ENCODE results near the gene FAIM. TPM values are rescaled to one million over a fixed set of nuclear protein-coding genes. Genes with fewer than 3 reads are reported as not detected.
"Not testable (repeated sequence)": the region's sequence is repeated elsewhere in the genome, so short reads cannot be mapped to it uniquely, and the experiment has no call there.

FAIM gene
- total RNA-seq, 1 experiment from 2014 or later, result 21.6 TPM

GRCh38 chr3:138600100-138600745 is 8.3 kb upstream of the FAIM start:
- DNase-seq (ENCODE audit: low read depth), result peak; percentile 28

DNA sequence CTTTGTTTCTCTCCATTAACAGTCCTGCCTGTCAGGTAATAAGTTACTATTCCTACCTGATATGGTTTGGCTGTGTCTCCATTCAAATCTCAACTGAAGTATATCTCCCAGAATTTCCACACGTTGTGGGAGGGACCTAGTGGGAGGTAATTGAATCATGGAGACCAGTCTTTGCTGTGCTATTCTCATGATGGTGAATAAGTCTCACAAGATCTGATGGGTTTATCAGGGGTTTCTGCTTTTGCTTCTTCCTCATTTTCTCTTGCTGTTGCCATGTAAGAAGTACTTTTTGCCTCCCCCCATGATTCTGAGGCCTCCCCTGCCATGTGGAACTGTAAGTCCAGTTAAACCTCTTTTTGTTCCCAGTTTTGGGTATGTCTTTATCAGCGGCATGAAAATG is 6.9 kb upstream of the FAIM start:
- not testable (repeated sequence) for DNase-seq (ENCODE audit: low read depth)

DNA sequence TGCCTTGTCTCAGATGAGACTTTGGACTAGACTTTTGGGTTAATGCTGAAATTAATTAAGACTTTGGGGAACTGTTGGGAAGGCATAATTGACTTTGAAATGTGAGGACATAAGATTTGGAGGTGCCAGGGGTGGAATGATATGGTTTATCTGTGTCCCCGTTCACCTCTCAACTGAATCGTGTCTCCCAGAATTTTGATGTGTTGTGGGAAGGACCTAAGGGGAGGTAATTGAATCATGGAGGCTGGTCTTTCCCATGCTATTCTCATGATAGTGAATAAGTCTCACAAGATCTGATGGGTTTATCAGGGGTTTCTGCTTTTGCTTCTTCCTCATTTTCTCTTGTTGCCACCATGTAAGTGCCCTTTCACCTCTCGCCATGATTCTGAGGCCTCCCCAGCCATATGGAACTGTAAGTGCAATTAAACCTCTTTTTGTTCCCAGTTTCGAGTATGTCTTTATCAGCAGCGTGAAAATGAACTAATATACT is 4.4 kb upstream of the FAIM start:
- DNase-seq (ENCODE audit: low read depth), result not testable (repeated sequence)

DNA sequence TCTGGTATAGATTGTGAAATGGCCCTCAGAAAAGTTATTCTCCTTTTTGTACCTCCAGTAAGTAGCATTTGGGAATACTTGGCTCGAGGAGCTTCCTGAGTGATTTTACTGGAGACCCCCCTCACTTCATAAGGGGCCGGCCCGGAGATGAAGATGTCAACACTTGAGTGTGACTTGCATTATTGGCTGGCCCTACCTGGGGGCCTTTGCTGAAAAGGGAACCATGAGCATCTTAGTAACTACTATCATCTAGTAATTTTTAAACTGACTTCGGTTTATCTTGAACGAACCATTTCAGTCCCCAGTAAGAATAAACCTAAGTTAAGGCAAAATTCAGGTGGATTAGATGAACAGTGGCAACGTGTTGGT is 1.3 kb downstream of the FAIM start:
- DNase-seq (ENCODE audit: low read depth), result no peak

- no peak for DNase-seq (ENCODE audit: low read depth)
These were observed 6.9 kb downstream of the FAIM start for GRCh38 chr3:138615462-138615861.

DNA sequence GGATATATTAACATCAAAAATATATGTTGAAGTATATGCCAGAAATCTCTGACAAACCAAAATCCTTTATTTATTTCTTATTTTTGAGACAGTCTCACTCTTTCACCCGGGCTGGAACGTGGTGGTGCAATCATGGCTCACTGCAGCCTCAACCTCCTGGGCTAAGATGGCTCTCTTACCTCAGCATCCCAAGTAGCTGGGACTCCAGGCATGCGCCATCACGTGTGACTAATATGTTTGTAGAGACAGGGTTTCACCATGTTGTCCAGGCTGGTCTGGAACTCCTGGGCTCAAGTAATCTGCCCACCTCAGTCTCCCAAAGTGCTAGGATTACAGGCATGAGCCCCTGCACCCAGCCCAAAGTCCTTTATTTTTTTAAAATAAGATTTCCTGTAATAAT is 11.9 kb downstream of the FAIM start:
- DNase-seq (ENCODE audit: low read depth), result no peak

DNA sequence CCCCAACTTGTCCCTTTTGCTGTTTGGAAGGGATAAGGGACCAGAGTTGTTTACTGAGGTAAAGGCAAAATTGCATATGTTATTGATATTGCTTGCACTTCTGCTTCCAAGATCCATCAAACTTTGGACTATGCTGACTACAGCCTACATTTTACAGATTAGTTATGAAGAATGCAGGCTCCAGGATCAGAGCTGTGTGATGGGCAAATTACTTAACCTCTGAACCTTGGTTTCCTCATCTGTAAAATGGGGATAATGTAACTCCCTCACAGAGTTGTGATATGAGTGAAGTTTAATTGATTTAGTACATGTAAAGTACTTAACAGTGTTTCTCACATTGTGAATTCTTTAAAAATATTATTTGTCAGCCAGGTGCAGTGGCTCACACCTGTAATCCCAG is 15.9 kb downstream of the FAIM start:
- no peak for DNase-seq (ENCODE audit: low read depth)

GRCh38 chr3:138625707-138626365 is 17.3 kb downstream of the FAIM start:
- peak; percentile 50 for DNase-seq (ENCODE audit: low read depth)

GRCh38 chr3:138629526-138629925 is 21.0 kb downstream of the FAIM start:
- DNase-seq (ENCODE audit: low read depth), result peak; percentile 7

- no peak for DNase-seq (ENCODE audit: low read depth)
These were observed 30.1 kb downstream of the FAIM start for GRCh38 chr3:138638641-138639040.

DNA sequence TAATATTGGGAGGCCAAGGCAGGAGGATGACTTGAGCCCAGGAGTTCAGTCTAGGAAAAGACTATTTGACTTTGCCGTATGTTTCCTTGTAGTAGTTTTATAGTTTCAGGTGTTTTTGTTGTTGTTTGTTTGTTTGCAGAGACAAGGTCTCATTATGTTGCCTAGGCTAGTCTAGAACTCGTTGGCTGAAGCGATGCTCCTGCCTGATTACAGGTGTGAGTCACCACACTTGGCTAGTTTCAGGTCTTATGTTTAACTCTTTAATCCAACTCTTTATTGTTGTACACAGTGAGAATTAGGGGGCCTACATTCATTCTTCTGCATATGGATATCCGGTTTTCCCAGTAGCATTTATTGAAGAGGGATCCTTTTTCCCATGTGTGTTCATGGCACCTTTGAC is 32.0 kb downstream of the FAIM start:
- DNase-seq (ENCODE audit: low read depth), result no peak

GRCh38 chr3:138642226-138642926 is 33.8 kb downstream of the FAIM start:
- DNase-seq (ENCODE audit: low read depth), result no peak

GRCh38 chr3:138642927-138643253 is 34.3 kb downstream of the FAIM start:
- no peak for DNase-seq (ENCODE audit: low read depth)

GRCh38 chr3:138646008-138646407 is 37.4 kb downstream of the FAIM start:
- DNase-seq (ENCODE audit: low read depth), result no peak

GRCh38 chr3:138646513-138646912 is 37.9 kb downstream of the FAIM start:
- no peak for DNase-seq (ENCODE audit: low read depth)

- DNase-seq (ENCODE audit: low read depth), result no peak
These were observed 40.6 kb downstream of the FAIM start for GRCh38 chr3:138649134-138649533.

- no peak for DNase-seq (ENCODE audit: low read depth)
These were observed 45.0 kb downstream of the FAIM start for GRCh38 chr3:138653567-138653966.

GRCh38 chr3:138657508-138657907 is 48.9 kb downstream of the FAIM start:
- DNase-seq (ENCODE audit: low read depth), result no peak

GRCh38 chr3:138668107-138668506 is 59.5 kb downstream of the FAIM start:
- DNase-seq (ENCODE audit: low read depth), result no peak

- no peak for DNase-seq (ENCODE audit: low read depth)
These were observed 61.8 kb downstream of the FAIM start for GRCh38 chr3:138670407-138670806.

- DNase-seq (ENCODE audit: low read depth), result peak; percentile 28
These were observed 65.3 kb downstream of the FAIM start for GRCh38 chr3:138673641-138674530.

GRCh38 chr3:138675393-138675792 is 66.8 kb downstream of the FAIM start:
- no peak for DNase-seq (ENCODE audit: low read depth)
